ENCODE measurements around the gene OR2T10.
"Not testable (repeated sequence)": the region's sequence is repeated elsewhere in the genome, so short reads cannot be mapped to it uniquely, and the experiment has no call there.

OR2T10 gene

DNA sequence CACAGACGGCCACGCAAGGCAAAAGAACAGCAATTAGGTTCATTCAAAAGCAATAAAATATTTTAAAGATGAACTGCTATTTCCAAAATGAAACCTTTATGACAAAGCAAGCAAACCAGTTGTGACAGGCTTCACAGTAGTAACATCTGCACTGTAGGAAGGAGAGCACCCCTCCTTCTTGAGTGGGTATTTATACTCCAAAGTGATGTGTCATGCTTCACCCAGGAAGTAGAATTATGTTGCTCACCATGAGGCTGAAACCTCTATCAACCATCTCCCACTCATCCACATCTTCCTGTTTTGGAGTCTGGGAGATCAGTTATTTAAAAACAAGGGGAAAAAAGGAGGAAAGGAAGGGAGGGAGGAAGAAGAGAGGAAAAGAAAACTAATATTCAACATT is 885 bp downstream of the OR2T10 start:
- DNase-seq (ENCODE audit: low read depth), result no peak

DNA sequence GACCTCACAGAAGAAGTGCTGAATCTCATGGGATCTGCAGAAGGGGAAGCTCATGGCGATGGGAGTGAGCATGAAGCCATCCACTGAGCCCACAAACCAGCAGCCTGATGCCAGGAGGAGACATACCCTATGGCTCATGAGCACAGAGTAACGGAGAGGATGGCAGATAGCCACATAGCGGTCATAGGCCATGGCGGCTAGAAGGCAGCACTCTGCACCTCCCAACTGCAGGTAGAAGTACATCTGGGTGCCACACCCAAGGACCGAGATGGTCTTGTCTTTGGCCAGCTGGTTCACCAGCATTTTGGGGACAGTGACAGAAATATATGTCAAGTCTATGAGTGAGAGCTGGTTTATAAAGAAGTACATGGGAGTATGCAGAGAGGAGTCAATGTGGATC is 4.3 kb downstream of the OR2T10 start:
- no peak for DNase-seq (ENCODE audit: low read depth)

DNA sequence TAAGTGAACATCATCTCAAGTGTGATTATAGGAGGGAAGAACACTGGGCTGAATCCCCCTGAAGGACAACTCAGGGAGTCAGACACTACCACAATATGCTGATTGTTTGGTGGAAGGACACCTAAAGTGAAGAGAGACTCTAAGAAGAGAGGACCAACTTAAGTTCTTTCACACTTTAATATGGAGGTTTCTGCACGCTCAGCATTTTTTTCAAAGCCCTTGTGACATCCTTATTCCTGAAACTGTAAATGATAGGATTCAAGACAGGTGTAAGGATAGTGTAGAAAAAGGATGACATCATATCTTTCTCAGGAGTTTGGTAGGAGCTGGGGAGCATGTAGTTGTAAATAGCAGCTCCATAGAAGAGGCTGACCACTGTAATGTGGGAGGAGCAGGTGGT is 4.8 kb downstream of the OR2T10 start:
- no peak for DNase-seq (ENCODE audit: low read depth)

DNA sequence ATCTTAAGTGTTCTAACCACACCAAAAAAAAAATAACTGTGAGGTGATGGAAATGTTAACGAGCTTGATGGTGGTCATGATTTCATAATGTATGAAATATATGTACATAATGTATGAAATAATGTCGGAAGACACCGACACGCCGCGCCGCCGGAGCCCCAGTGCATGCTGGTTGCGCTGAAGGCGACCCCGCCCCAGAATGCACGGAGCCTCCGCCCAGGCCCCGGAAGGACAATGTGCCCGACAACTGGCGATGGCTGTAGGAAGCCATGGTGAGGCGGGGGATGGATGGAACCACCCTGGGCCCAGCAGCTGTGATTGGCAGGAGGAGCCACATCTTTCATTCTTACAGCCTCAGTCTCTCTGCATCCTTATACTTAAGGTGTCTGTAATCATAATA is 7.4 kb downstream of the OR2T10 start:
- DNase-seq (ENCODE audit: low read depth), result no peak

DNA sequence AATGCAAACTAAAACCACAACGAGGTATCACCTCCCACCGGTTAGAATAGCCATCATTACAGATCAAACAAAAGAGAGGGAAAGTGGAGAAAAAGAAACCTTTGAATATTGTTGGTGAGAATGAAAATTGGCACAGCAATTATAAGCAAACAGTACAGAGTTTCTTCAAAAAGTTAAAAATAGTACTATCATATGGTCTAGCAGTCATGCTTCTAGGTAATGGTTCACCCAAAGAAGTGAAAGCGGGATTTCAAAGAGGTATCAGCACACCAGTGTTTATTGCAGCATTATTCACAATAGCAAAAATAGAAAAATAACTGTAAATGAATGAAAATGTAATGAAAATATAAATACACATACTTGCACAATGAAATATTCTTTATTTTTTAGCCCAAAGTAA is 8.2 kb downstream of the OR2T10 start:
- DNase-seq (ENCODE audit: low read depth), result no peak

DNA sequence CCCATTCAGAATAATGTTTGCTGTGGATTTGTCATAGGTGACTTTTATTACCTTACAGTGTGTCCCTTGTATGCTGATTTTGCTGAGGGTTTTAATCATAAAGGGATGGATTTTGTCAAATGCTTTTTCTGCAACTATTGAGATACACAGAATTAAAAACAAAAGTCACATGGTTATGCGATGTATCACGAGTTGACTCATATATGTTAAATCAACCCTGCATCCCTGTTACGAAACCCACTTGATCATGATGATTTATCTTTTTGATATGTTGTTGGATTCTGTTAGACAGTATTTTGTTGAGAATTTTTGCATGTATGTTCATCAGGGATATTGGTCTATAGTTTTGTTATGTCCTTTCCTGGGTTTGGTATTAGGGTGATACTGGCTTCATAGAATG is 12.2 kb downstream of the OR2T10 start:
- no peak for DNase-seq (ENCODE audit: low read depth)

DNA sequence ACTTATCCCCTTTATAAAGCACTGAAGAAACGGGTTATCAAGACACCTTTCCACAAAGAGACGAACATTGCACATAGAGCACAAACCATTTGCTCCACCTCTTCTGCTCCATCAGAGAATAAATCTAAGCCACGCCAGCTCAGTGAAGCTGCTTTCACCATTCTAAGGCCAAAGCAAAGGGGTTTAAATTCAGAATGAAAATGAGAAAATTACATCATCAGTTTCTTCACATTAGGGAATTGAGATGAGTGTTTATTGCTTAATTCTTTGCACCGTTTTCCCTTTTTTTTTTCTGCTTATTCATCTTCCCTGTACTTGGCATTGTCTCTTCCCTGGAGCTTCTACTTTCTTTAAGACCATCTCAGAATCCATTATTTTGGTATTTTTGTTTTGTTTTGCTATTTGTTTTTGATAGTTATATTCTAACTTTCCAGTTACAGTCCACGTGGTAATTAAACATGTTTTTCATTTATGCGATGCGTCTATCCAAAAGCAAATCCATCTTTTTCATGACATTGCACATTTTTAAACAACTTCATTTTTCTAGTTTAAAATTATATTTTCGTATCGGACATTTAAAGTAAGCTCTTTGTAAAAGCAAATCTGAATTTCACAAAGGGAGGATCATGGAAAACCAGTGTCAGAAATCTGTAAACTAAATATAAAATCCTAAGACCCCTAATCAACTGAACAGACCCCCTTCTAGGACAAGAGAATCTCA is 21.1 kb downstream of the OR2T10 start:
- no peak for DNase-seq (ENCODE audit: low read depth)

DNA sequence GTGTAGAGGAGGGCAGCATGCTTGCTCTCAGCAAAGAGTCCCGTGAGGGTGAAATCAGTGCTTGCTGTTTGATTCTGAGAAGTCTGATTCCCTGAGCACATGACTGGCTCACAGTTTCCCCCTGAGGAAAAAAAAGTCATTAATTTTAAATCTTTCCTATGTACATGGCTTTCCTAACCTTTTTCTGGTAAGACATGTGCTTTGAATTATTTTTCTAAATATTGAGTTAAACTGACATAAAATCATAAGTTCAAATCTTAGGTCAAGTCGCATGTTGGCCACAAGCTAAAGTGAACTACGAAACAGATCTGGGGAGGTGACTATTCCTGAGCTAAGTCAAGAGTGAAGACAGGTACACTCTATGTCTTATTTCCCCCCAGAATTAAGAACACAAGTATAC is 22.8 kb downstream of the OR2T10 start, which contains the start of gene OR2T34:
OR2T34 (minus strand) TSS at position 101 of the 400 bp plus-strand sequence; CDS start at position 101, 0 bp downstream.
- not testable (repeated sequence) for DNase-seq (ENCODE audit: low read depth)

DNA sequence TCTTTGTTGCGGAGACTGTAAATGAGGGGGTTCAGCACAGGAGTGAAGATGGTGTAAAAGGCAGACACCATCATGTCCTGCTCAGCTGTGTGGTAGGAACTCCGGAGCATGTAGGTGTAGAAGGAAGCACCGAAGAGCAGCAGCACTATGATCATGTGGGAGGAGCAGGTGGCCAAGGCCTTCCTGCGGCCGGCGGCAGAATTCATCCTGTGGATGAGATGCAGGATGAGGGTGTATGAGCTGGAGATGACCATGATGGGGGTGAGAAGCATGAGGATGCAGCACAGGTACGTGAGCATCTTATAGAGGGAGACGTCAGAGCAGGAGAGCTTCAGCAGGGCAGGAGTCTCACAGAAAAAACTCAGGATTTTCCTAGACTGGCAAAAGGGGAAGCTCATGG is 23.6 kb downstream of the OR2T10 start:
- DNase-seq (ENCODE audit: low read depth), result not testable (repeated sequence)

DNA sequence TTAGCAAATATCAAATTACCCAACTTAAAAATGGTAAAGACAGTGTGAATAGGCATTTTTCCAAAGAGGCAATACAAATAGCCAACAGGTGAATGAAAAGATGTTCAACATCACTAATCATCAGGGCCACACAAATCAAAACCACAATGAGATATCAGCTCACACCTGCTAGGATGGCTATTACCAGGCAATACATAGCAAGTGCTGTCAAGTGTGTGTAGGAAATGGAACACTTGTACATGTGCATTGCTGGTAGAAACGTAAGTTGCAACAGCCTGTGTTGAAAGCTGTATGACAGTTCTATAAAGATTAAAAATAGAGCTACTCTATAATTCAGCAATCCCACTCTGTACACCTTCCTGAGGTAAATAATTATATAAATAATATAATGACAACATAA is 25.5 kb downstream of the OR2T10 start:
- not testable (repeated sequence) for DNase-seq (ENCODE audit: low read depth)

DNA sequence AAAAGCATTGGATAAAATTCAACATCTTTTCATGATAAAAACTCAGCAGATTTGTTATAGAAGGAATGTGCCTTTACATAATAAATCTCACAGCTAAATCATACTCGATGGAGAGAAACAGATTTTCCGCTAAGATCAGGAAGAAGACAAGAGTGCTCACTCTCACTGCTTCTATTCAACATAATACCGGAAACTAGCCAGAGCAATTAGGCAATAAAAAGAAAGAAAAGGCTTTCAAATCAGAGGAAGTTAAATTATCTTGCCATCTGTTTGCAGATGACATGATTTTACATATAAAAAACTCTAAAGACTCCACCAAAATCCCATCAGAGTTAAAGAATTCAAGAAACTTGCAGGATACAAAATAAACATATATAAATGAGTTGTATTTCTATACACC is 26.7 kb downstream of the OR2T10 start:
- DNase-seq (ENCODE audit: low read depth), result not testable (repeated sequence)

DNA sequence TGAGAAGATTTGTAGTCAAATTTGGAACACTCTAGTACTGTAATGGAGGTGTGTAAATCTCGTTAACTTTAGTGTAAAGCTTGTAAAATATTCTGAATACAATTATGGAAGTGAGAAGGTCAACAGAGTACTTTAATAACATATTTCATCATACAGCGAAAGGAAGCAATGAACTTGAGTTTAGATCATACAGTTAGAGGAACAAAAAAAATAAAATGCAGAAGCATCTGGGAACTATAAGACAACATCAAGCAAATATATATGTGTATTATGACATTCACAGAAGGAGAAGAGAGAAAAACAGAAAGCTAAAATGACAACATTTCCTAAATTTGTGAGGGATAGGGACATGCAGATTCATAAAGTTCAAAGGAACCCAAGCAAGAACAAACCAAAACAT is 28.5 kb downstream of the OR2T10 start:
- not testable (repeated sequence) for DNase-seq (ENCODE audit: low read depth)

DNA sequence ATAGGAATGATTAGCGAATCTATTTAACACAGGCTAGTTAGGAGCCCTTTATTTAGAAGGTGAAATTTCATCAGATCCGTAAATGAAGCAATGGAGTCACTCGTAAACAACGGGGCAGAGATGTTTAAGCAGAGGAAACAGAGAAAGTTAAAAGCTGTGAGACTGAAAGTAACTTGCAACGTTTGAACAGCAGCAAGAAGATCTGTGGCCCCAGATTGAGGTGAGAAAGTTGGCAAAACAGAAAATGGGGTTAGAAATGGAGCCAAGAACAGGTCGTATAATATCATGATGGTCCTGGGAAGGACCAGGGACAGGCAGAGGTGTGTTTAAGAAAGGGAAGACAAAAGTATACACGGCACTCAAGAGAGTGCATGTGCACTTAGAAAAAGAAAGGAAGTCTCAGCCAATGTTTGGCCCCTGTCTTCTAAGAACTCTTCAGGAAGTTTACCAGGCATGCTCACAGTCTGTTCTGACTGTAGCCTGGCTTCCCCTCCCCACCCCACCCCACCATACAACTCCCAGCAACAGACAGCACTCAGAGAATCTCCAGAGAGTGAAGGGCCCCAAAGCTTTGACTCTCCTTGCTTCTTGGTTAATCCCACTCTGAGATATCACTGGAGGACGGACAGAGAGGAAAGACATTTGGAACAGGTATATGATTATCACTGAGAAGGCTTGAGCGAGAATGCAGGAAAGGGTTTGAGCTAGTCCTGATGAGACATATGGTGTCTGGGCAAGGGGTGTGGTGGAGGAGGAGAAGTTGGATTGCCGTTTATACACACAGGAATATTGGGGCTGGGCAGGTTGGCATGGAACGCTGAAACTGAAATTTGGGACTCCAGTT is 31.7 kb downstream of the OR2T10 start:
- not testable (repeated sequence) for DNase-seq (ENCODE audit: low read depth)

DNA sequence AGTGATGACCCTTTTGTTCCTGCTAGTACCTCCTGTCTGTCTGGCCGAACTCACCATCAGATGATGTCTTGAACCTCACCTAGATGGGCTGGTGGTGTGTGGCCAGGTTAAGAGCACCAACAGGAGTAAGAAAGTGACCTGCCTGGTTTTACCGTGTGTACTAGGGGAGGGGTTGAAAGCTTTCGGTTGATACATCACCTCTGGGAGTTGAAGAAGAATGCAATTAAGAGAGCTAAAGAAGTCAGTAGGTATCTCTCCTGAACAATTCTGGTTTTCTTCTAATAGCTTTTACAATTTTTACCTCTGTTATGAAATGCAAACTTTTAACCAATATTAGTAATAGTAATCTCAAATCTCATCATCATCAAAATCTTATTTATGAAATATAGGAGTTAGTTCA is 34.8 kb downstream of the OR2T10 start, which contains the start of gene OR2T29:
OR2T29 (minus strand) TSS at position 101 of the 400 bp plus-strand sequence. CDS start 3,281 bp downstream, outside the sequence.
- DNase-seq (ENCODE audit: low read depth), result not testable (repeated sequence)

DNA sequence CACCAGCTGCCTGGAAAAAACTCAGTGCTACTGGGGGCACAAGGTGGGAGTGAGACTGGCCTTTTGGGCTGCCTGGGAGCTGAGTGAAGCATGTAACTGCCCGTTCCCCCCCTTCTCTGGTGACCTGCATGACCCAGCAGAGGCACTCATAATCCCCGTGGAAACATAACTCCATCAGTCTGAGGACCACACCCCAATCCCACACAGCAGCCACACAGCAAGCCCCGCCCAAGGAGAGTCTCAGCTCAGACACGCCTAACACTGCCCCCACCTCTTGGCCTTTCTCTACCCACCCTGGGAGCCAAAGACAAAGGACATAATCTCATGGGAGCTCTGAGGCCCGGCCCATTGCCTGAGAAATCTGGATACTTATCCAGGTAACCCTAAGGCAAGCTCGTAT is 46.5 kb downstream of the OR2T10 start:
- not testable (repeated sequence) for DNase-seq (ENCODE audit: low read depth)

DNA sequence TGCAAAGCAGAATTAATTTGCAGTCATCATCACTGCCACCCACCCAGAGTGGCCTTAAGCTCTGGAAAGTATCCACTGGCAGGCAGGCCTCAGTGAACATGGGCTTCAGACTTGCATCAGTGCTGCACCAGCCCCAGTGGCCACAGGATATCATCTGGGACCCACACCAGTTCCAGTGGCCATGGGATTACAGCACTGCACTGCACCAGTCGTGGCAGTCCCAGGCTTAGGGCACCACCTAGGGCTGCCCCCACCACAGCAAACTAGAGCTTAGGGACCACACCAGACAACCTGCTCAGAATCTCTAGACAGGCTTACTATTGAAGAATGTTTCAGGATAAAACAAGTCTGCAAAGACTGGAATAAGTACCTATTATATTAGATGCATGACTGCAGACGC is 50.1 kb downstream of the OR2T10 start:
- DNase-seq (ENCODE audit: low read depth), result not testable (repeated sequence)
